Activated CD8-positive, alpha-beta memory T cell treated with anti-CD3 and anti-CD28 coated beads, Interleukin-2, amount 50 U/mL, for 4 hours (primary cell): ENCODE measurements around the gene SMIM23.

Experiments
- DNase-seq: peaks from one replicate; pipeline ENCODE4 v3.0.0-alpha.2; 2020

The SMIM23 gene

DNA sequence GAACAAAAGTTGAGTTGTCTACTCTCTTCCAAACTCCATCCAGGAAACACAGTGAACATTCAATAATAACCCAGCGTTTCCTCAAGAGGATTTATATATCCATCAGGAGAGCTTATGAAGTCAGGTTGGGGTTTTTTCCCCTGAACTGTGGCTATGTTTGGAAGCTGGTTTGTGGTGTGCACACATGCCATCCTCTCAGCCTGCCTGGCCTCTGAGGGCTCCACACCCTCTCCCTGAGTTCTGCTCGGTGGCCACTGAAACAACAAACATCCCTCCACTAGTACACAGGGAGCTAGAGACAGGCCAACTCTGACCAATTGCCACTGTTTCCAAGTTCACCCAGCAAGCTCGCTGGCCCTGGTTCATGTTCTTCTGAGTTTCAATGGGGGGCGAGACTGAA is 35.7 kb downstream of the SMIM23 start:
- DNase-seq: no peak

DNA sequence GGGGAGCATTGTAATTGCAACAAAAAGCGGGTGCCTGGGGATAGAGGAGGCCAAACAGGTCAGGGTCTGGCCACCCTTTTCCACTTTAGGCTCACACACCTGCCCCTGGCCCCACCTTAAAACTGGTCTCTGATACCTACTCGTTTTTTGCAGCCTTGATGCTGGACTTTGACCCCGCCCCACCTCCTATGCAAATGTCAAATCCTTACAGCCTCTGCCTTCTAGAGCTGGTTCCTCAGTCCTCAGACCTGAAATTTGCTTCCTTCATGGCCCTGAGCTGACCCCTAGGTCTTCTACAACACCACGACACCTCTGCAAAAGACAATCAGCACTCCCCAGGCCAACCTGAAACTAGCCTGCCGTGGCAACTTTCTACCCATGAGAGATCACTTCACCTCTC is 37.7 kb downstream of the SMIM23 start:
- DNase-seq: no peak

GRCh38 chr5:171825051-171825450 is 39.4 kb downstream of the SMIM23 start:
- no peak for DNase-seq

DNA sequence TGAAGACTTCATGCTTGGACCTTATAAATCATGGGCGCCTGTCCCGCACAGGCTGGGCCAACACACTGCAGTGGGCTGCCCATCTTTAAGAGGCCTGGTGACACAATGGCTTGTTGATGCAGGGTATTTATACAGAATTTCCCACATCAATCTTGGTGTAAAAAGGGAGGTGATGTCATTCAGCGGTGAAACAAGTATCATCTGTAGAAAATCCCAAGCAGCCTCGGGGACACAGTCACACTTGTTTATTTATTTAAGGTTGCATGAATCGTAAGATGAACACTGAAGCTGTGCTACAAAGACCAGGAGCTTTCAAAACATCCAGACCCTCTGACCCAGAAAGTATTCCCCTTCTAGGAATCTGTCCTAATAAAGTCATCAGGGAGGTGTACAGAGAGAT is 40.5 kb downstream of the SMIM23 start:
- DNase-seq: no peak

DNA sequence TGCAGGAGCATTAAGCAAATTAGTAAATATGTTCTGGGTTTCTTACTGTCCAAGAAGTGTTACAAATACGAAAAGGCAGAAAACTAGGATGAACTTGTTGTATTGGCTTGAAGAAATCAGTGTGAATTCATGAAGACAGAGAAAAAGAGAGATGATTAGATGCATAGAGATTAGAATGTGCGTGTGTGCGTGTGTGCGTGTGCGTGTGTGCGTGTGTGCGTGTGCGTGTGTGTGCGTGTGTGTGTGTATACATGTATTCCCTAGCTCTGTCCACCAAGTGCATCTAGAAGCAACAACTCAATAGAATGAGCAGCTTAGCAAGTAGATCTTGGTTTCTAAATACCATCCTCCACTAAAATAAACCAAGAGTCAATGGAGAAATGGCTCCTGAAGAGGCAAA is 41.5 kb downstream of the SMIM23 start:
- no peak for DNase-seq

DNA sequence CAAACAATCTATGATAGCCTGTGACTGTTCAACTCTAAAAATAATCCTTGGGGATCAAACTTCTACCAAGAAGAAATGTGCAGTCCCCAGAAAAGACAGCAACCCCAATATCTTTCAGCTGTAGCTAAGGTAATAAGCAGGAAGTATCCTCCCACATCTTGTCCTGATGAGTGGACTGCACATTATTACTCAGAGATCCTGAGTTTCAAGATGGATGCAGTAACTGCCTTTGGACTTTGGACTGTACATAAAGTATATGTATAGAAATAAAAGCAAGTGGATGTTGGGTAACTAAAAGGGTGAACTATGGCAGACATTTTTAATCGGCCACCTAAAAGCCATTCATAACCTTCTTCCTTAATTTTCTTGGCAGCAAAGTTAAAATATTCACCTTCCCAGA is 45.1 kb downstream of the SMIM23 start:
- no peak for DNase-seq

DNA sequence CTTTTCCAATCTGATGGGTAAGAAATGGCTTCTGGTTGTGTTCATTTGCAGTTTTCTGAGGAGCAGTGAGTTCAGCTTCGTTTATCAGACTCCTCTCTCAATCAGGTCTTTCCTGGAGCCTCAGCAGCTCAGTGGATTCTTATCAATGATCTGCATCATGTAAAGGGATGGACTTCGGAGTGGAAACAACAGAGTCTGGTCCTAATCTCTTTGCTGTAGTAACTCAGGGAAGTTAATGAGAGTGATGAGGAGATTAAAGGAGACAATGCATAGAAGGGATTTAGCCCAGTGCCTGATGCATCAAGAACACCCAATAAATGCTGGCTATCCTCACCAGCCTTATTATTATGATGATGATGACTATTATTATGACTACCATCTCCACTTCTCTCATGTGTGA is 47.2 kb downstream of the SMIM23 start:
- DNase-seq: no peak

DNA sequence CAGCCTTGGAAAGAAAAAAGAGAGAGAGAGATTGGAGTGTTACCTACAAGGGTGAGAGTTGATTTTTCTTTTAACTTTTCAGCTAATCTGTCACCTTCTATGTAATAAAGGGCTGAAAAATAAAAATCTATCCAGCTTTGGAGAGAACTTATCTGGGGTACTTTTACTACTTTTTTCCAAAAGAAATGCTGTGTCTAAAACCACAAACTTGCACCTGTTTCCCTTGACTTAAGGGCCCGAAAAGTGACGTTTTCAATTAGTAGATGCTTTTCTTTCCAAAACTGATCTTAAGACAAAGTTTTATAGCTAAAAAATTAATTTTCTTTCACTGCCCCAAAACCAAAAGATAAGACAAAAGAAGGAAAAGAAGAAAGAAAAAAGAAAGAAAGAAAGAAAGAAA is 48.8 kb downstream of the SMIM23 start:
- no peak for DNase-seq

- no peak for DNase-seq
Observed at GRCh38 chr5:171835066-171835465, 49.4 kb downstream of the SMIM23 start.

GRCh38 chr5:171837522-171837921 is 51.9 kb downstream of the SMIM23 start:
- DNase-seq: no peak

GRCh38 chr5:171838066-171838465 is 52.4 kb downstream of the SMIM23 start:
- no peak for DNase-seq

DNA sequence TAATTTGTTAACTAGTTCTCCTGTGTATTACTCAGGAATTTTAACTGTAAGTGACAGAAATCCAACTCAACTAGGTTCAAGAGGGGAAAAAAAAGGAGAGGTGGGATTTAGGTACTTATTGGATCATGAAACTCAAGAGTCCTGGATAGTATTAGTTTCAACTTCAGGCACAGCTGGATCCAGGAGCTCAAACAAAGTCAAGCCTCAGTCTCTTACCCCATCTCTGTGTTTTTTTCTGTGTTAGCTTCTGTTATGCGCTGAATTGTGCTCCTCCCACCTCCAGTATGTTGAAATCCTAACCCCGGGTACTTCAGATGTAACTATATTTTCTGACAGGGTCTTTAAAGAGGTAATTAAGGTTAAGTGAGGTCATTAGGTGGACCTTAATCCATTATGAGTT is 53.5 kb downstream of the SMIM23 start:
- no peak for DNase-seq

DNA sequence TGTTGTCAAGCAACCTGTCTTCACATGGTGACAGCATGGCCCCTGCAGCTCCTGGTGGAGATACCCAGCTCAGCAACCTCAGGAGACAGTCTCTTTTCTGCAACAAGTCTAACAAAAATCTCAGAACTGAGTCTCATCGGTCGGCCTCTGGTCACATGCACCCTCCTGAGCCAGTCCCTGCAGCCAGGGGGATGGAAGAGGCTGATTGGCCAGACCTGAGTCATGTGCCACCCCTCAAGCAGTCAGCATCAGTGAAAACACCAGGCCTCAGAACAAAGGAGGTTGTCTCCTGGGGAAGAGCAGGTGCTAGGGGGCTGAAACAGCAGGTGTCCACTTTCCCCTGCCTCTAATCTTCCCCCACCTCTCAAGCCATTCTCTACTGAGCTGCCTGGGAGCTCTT is 54.4 kb downstream of the SMIM23 start:
- no peak for DNase-seq
